Neural progenitor cell (in vitro differentiated cells): ENCODE measurements around the gene TDP2. TPM values are rescaled to one million over a fixed set of nuclear protein-coding genes. Genes with fewer than 3 reads are reported as not detected.
A peak's percentile ranks its signal among the peaks of the same experiment; 100 is the strongest.
"Not testable (repeated sequence)": the region's sequence is repeated elsewhere in the genome, so short reads cannot be mapped to it uniquely, and the experiment has no call there.

Experiments used
- DNase-seq: peaks from one replicate; pipeline ENCODE4 v3.0.0-alpha.2; 2016; ENCODE audit warnings: low spot score
- H2AFZ ChIP-seq: fragments of 200-600 bp; sonication (generic); replicated peaks from 2 replicates; pipeline ENCODE4 v1.6.1; 2016; ENCODE audit warnings: antibody characterized with exemption
- H3F3A ChIP-seq: fragments of 200-600 bp; sonication (generic); 2 replicates; pipeline ENCODE4 v1.6.1; 2016; ENCODE audit warnings: antibody characterized with exemption, low read depth
- H3K27ac ChIP-seq: fragments of 200-600 bp; sonication (generic); 2 replicates; pipeline ENCODE4 v1.5.1; 2016; ENCODE audit warnings: mild to moderate bottlenecking
- H3K27me3 ChIP-seq: fragments of 200-600 bp; sonication (generic); 2 replicates; pipeline ENCODE4 v1.6.1; 2016; ENCODE audit warnings: mild to moderate bottlenecking, moderate library complexity
- H3K36me3 ChIP-seq: fragments of 200-600 bp; sonication (generic); 2 replicates; pipeline ENCODE4 v1.5.1; 2016
- H3K4me1 ChIP-seq: fragments of 200-600 bp; sonication (generic); 2 replicates; pipeline ENCODE4 v1.6.1; 2016; ENCODE audit warnings: mixed run types
- H3K4me2 ChIP-seq: fragments of 200-600 bp; sonication (generic); 2 replicates; pipeline ENCODE4 v1.6.1; 2016
- H3K4me3 ChIP-seq: fragments of 200-600 bp; sonication (generic); 2 replicates; pipeline ENCODE4 v1.5.1; 2016
- H3K79me2 ChIP-seq: fragments of 200-600 bp; sonication (generic); 2 replicates; pipeline ENCODE4 v1.6.1; 2016; ENCODE audit warnings: low read depth
- H3K9ac ChIP-seq: fragments of 200-600 bp; sonication (generic); 2 replicates; pipeline ENCODE4 v1.6.1; 2016
- H3K9me3 ChIP-seq: fragments of 200-600 bp; sonication (generic); 2 replicates; pipeline ENCODE4 v1.5.1; 2016; ENCODE audit warnings: low read depth
- H4K20me1 ChIP-seq: fragments of 200-600 bp; sonication (generic); 2 replicates; pipeline ENCODE4 v1.6.1; 2016; ENCODE audit warnings: low read depth
- H3K27ac Mint-ChIP-seq: 3 replicates; pipeline ENCODE4 v1.8.0; 2021; ENCODE audit warnings: mixed read lengths
- H3K27me3 Mint-ChIP-seq: 2 replicates; pipeline ENCODE4 v1.8.0; 2022; ENCODE audit warnings: low read depth, mild to moderate bottlenecking, inconsistent platforms, moderate library complexity, mixed read lengths; ENCODE audit not compliant: insufficient read depth
- H3K36me3 Mint-ChIP-seq: 3 replicates; pipeline ENCODE4 v1.8.0; 2021; ENCODE audit warnings: mixed read lengths
- H3K4me1 Mint-ChIP-seq: 3 replicates; pipeline ENCODE4 v1.8.0; 2021; ENCODE audit warnings: mixed read lengths
- H3K4me3 Mint-ChIP-seq: 3 replicates; pipeline ENCODE4 v1.8.0; 2021; ENCODE audit warnings: mild to moderate bottlenecking, moderate library complexity, mixed read lengths
- H3K9me3 Mint-ChIP-seq: 3 replicates; pipeline ENCODE4 v1.8.0; 2020; ENCODE audit warnings: mixed read lengths
- EZH2 ChIP-seq: fragments of 200-600 bp; sonication (generic); IDR thresholded peaks from 2 replicates; pipeline ENCODE4 v1.6.1; 2017; ENCODE audit warnings: antibody characterized with exemption, mild to moderate bottlenecking, moderate library complexity
- EZH2phosphoT487 ChIP-seq: fragments of 200-600 bp; sonication (generic); IDR thresholded peaks from 2 replicates; pipeline ENCODE4 v1.6.1; 2017; ENCODE audit warnings: antibody characterized with exemption
- total RNA-seq: library from RNA; depleted of rRNA; stranded (reverse); fragments of >200 nt; gene quantifications from 2 replicates; pipeline ENCODE4 v1.2.3, GENCODE V29; 2015; ENCODE audit warnings: low replicate concordance
- TF ChIP-seq, protein P1 (sequence below): fragments of 200-600 bp; sonication (generic); IDR thresholded peaks from 2 replicates; pipeline ENCODE4 v1.5.1; 2017; ENCODE audit warnings: antibody characterized with exemption, mild to moderate bottlenecking

Gene TDP2
- total RNA-seq, 1 donor from 2014 or later = 49.9 TPM

GRCh38 chr6:24680582-24680981, 13.9 kb upstream of the TDP2 start:
- Mint-ChIP-seq H3K27ac (no peak overlapping the region), H3K36me3 (peaks cover 20% of the 10 kb centered on the region)

GRCh38 chr6:24678792-24679352, 12.2 kb upstream of the TDP2 start:
- H3K27ac ChIP-seq, H3F3A ChIP-seq, H3K9ac ChIP-seq, H3K36me3 ChIP-seq, H2AFZ ChIP-seq, H3K27me3 Mint-ChIP-seq, H3K27ac Mint-ChIP-seq, H3K4me1 Mint-ChIP-seq, H3K79me2 ChIP-seq, H4K20me1 ChIP-seq, H3K4me1 ChIP-seq, DNase-seq, H3K4me3 Mint-ChIP-seq, H3K9me3 ChIP-seq, H3K4me3 ChIP-seq, H3K27me3 ChIP-seq, H3K4me2 ChIP-seq: not testable (repeated sequence)
- Mint-ChIP-seq H3K9me3 (peaks cover 30% of the 10 kb centered on the region), H3K36me3 (peaks cover 23% of the 10 kb centered on the region)

More at GRCh38 chr6:24680582-24680981, 13.9 kb upstream of the TDP2 start:
- Histone ChIP-seq H3K79me2 (no peaks in the 10 kb centered on the region), H3K9ac (no peak overlapping the region), H3K4me3 (no peak overlapping the region), H3F3A (peaks cover 6% of the 10 kb centered on the region), H3K4me1 (peaks cover 10% of the 10 kb centered on the region), H3K4me2 (no peak overlapping the region), H3K27me3 (no peaks in the 10 kb centered on the region), H2AFZ (no peak overlapping the region), H4K20me1 (no peaks in the 10 kb centered on the region), H3K9me3 (no peaks in the 10 kb centered on the region), H3K36me3 (no peaks in the 10 kb centered on the region), H3K27ac (no peak overlapping the region)
- Mint-ChIP-seq H3K9me3 (peaks cover 15% of the 10 kb centered on the region), H3K4me1 (peaks cover 11% of the 10 kb centered on the region), H3K27me3 (peaks cover 2% of the 10 kb centered on the region), H3K4me3 (no peak overlapping the region)
- TF ChIP-seq, protein P1, sequence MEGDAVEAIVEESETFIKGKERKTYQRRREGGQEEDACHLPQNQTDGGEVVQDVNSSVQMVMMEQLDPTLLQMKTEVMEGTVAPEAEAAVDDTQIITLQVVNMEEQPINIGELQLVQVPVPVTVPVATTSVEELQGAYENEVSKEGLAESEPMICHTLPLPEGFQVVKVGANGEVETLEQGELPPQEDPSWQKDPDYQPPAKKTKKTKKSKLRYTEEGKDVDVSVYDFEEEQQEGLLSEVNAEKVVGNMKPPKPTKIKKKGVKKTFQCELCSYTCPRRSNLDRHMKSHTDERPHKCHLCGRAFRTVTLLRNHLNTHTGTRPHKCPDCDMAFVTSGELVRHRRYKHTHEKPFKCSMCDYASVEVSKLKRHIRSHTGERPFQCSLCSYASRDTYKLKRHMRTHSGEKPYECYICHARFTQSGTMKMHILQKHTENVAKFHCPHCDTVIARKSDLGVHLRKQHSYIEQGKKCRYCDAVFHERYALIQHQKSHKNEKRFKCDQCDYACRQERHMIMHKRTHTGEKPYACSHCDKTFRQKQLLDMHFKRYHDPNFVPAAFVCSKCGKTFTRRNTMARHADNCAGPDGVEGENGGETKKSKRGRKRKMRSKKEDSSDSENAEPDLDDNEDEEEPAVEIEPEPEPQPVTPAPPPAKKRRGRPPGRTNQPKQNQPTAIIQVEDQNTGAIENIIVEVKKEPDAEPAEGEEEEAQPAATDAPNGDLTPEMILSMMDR = no peak
- no peak for TF ChIP-seq EZH2phosphoT487
- DNase-seq = no peak

- peak; percentile 25 for DNase-seq
- no peak overlapping the region for H2AFZ ChIP-seq
- H3K4me3 ChIP-seq = no peak overlapping the region
- H3K4me3 Mint-ChIP-seq = no peak overlapping the region
- no peak overlapping the region for H3K4me2 ChIP-seq
- H3K27me3 Mint-ChIP-seq = no peaks in the 10 kb centered on the region
- H3K79me2 ChIP-seq = no peaks in the 10 kb centered on the region
- H3K4me1 ChIP-seq = no peaks in the 10 kb centered on the region
- H3K36me3 Mint-ChIP-seq = peaks cover 29% of the 10 kb centered on the region
- H3K9ac ChIP-seq = no peak overlapping the region
- no peak overlapping the region for H3K27ac ChIP-seq
- peaks cover 6% of the 10 kb centered on the region for H3F3A ChIP-seq
- H3K27ac Mint-ChIP-seq = no peak overlapping the region
- peaks cover 8% of the 10 kb centered on the region for H3K36me3 ChIP-seq
- H3K9me3 ChIP-seq = peaks cover 29% of the 10 kb centered on the region
- H4K20me1 ChIP-seq = no peaks in the 10 kb centered on the region
- TF ChIP-seq EZH2phosphoT487 (no peak), EZH2 (no peak)
- TF ChIP-seq, protein P1 = no peak
- peaks cover 65% of the 10 kb centered on the region for H3K9me3 Mint-ChIP-seq
- no peaks in the 10 kb centered on the region for H3K27me3 ChIP-seq
- H3K4me1 Mint-ChIP-seq = no peaks in the 10 kb centered on the region
These were observed 6.9 kb upstream of the TDP2 start for GRCh38 chr6:24673625-24674024.

DNA sequence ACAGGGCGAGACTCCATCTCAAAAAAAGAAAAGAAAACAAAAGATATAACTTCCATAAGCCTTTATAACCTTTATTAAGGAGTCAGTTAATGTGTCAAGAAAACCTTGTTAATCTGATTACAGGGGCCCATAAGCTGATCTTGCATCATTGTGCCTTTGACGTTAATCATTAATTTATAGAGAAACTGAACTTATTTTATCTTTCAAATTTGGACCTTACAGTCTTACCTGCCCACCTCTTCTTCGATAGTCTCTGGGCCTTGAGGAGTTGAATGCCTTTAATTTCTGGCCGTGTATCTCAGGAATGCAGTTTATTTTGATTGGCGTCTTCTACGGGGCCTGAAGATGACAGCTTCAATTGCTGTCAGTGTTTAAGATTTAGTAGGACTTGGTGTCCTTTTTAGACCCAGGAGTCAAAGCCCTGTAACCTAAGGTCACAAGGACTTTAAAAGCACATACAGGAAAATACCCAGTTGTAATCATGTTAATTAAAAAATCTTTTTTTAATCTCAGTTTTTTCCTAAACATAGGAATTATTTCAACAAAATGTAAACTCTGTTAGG, 6.0 kb upstream of the TDP2 start:
- peaks cover under 1% of the 10 kb centered on the region for H3K27me3 Mint-ChIP-seq

DNA sequence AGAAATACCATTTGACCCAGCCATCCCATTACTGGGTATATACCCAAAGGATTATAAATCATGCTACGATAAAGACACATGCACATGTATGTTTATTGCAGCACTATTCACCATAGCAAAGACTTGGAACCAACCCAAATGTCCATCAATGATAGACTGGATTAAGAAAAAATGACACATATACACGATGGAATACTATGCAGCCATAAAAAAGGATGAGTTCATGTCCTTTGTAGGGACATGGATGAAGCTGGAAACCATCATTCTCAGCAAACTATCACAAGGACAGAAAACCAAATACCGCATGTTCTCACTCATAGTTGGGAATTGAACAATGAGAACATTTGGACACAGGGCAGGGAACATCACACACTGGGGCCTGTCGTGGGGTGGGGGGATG, 4.4 kb upstream of the TDP2 start:
- H3K27me3 ChIP-seq, H2AFZ ChIP-seq, H3K27me3 Mint-ChIP-seq, DNase-seq, H3K4me1 Mint-ChIP-seq, H3K36me3 ChIP-seq, H3K27ac ChIP-seq, H3K9ac ChIP-seq, H4K20me1 ChIP-seq, H3K4me2 ChIP-seq, H3K4me1 ChIP-seq, H3K4me3 ChIP-seq, H3K27ac Mint-ChIP-seq, H3K4me3 Mint-ChIP-seq, H3K79me2 ChIP-seq: not testable (repeated sequence)
- Histone ChIP-seq H3K9me3 (peaks cover 29% of the 10 kb centered on the region), H3F3A (peaks cover 15% of the 10 kb centered on the region)
- Mint-ChIP-seq H3K36me3 (peaks cover 24% of the 10 kb centered on the region), H3K9me3 (peaks cover 60% of the 10 kb centered on the region)

More for the DNA sequence above, 6.0 kb upstream of the TDP2 start:
- no peak overlapping the region for H3K4me2 ChIP-seq
- Mint-ChIP-seq H3K4me1 (no peaks in the 10 kb centered on the region), H3K27ac (no peak overlapping the region), H3K4me3 (no peak overlapping the region), H3K36me3 (peaks cover 29% of the 10 kb centered on the region), H3K9me3 (peaks cover 65% of the 10 kb centered on the region)
- H3K36me3 ChIP-seq = peaks cover 8% of the 10 kb centered on the region
- peaks cover 6% of the 10 kb centered on the region for H3F3A ChIP-seq
- H3K79me2 ChIP-seq = no peaks in the 10 kb centered on the region
- no peaks in the 10 kb centered on the region for H4K20me1 ChIP-seq
- no peaks in the 10 kb centered on the region for H3K4me1 ChIP-seq
- no peak overlapping the region for H2AFZ ChIP-seq
- no peaks in the 10 kb centered on the region for H3K27me3 ChIP-seq
- no peak for DNase-seq
- no peak overlapping the region for H3K27ac ChIP-seq
- H3K4me3 ChIP-seq = no peak overlapping the region
- H3K9ac ChIP-seq = no peak overlapping the region
- H3K9me3 ChIP-seq = peaks cover 29% of the 10 kb centered on the region
- no peak for TF ChIP-seq EZH2
- TF ChIP-seq, protein P1 = no peak
- TF ChIP-seq EZH2phosphoT487 = no peak
